T-helper 9 cell (primary cell): ENCODE data around the gene TSHZ2.
"Not testable (repeated sequence)": the region's sequence is repeated elsewhere in the genome, so short reads cannot be mapped to it uniquely, and the experiment has no call there.

Experiments
- DNase-seq: peaks from one replicate; pipeline ENCODE4 v3.0.0-alpha.2; 2020

TSHZ2 gene

GRCh38 chr20:53296451-53297153, 324.4 kb downstream of the TSHZ2 start:
- no peak for DNase-seq

DNA sequence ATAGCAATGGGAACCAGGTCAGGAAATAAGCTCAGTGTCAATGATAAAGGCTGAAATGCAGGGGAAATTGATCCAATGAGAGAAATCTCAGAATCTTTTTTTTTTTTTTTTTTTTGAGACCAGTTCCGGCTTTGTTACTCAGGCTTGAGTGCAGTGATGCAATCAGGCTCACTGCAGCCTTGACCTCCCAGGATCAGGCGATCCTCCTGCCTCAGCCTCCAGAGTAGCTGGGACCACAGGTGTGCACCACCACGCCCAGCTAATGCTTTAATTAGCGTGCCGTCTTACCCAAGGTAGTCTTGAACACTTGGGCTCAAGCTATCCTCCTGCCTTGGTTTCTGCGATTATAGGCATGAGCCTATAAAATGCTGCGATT, 325.0 kb downstream of the TSHZ2 start:
- no peak for DNase-seq

GRCh38 chr20:53298260-53298659, 326.1 kb downstream of the TSHZ2 start:
- DNase-seq: no peak

DNA sequence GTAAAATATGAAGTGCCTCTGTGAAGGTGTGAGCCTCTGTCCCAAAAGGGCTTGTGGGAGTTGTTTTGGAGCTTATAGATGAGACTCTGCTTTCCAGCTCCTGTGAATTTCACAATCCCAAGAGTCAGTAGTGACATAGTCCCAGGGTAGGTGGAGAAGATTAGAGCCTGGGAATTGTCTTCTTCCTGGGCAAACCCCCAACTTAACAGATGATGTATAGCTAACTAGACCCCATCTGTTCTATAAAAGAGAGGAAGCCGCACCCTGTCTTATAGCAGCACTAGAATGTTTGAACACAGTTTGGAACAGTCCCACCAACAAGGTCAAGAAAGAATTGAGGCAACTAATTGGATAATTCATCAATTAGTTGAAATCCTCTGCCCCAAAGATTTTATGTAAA, 326.8 kb downstream of the TSHZ2 start:
- no peak for DNase-seq

GRCh38 chr20:53299831-53300230, 327.7 kb downstream of the TSHZ2 start:
- no peak for DNase-seq

GRCh38 chr20:53301869-53302268, 329.7 kb downstream of the TSHZ2 start:
- no peak for DNase-seq

DNA sequence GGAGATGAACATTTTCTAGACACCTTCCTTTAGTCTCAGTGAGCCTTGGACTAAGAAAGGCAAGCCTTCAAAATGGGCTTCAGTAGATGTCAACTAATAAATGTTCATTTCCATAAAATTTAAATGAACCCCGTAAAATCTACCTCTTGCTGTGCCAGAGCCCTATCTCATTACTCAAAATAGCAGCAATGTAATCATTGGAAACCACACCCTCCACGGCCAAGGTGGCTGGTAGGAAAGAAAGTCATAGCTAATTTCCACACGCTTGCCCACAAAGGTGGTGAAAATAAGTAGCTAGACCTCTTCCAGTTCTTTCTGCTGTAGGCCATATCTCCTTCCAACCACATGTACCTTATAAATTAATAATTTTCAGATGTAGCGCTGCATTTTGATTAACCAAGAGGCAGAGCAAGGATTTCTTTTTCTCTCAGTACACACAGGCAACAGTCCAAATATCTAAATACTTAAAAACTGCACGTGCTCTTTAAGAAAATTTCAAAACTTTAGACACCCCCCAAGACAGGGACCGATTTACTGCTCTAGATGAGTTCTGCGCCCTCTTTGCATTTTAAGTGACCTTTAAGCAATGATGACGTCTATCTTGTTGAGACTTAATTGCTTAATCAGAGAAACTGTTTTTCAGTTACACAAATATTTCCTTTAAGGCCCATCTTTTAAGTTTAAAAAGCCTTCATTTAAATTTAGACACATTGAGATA, 330.7 kb downstream of the TSHZ2 start:
- DNase-seq: no peak

DNA sequence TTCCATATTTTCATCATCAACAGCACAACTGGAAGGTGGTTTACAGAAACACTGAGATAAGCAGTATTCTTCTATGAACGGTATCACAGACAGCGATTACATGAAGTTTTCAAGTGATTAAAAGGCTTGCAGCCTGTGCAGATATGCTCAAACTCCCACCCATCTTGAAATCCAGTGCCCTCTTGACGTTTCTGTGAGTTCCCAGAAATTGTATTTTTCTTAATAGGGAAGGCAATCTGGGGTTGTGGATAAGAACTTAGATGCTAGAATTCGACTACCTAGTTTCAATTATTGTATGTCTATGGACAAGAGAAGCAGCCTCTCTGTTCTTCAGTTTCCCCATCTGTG, 331.2 kb downstream of the TSHZ2 start:
- DNase-seq: no peak

DNA sequence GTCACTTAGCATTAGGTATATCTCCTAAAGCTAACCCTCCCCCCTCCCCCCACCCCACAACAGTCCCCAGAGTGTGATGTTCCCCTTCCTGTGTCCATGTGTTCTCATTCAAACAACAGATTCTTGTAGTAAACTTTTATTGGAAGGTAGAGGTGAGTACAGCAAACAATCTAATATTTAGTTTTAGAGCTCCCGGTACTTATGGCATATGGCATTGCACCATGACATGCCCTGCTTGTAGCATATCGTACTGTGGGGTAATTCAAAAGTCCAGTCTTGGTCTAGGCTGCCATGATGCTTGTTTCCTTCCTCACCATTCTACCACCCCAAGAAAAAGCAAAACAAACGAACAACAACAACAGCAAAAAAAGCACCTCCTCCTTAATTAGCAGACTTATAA, 332.0 kb downstream of the TSHZ2 start:
- no peak for DNase-seq

GRCh38 chr20:53306192-53306805, 334.1 kb downstream of the TSHZ2 start:
- DNase-seq: no peak

DNA sequence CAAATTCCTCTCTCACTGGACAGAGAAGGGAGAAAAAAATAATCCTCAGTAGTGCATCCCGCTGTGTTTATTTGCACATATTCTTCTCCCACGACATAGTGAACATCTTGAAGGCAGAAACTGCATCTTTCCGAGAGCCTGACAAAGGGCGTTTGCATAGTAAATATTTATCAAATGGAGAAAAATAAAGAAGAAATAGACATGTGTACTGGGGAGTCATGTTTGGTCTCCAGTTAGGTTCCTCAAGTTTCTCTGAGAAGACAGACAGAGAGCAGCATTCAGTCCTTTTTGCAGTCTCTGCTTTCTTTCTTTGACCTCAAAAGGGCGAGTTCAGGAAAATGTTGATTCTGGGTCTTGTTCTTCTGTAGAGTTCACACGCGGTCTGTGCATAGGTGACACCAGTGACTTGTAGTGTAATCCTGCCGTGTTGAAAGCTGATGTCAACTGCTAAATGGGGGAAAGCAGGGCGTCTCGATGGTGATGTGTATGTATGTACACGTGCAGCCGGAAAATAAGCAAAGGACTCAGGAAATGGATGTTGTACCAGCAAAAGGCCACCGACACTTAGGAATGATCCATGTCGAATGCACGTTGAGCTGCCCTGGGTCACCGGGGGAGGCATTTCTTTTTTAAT, 335.9 kb downstream of the TSHZ2 start:
- no peak for DNase-seq

DNA sequence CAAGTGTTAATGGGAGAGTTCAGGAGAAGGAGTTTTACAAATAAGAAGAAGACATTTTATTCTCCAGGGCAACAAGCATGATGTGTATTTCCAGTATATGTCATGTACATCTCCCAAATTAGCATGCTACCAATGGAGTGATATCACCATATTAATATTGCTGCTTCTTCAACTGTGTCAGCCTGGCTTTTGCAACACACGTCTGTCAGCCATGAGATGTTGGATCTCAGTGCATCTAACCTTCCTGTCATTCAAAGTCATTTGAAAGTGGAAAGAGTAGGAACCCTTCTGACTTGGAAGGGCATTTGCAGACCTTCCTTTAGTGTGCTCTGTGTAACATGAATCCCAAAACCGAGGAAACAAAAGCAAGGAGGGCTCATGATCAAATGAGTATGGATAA, 337.4 kb downstream of the TSHZ2 start:
- DNase-seq: no peak

DNA sequence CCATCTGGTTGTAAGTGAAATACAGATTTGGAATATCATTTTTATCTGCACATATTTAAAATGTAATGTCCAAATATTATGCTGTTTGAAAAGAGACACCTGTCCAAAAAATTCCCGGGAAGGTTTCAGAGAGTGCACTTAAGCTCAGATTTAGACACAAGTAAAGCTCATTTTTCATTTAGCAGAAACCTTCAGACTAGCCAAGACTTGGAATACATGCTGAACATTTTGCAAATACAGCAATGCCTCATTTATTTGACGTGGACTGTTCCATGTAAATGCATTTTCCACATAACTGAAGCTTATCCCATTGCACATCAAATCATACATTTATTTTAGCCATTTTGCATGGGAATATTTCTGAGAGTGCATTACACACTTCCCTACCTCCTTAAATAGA, 340.8 kb downstream of the TSHZ2 start:
- DNase-seq: no peak

GRCh38 chr20:53316206-53316937, 344.2 kb downstream of the TSHZ2 start:
- DNase-seq: no peak

DNA sequence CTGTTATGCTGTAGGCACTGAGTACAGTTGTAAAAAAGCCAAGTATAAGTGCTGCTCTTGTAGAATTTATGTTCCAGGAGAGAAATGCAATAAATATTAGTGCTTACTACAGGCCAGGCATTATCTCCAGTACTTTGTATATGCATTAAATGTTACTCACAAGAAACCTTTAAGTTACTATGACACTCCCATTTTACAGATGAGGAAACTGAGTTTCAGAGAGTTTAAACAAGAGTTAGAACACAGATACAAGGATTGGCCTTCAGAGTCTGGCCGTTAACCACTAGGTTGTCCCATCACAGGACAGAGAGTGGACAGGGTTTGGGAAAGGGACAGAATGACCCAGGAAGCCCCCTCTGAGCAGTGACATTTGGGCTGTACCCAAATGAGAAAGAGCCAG, 347.0 kb downstream of the TSHZ2 start:
- DNase-seq: no peak

DNA sequence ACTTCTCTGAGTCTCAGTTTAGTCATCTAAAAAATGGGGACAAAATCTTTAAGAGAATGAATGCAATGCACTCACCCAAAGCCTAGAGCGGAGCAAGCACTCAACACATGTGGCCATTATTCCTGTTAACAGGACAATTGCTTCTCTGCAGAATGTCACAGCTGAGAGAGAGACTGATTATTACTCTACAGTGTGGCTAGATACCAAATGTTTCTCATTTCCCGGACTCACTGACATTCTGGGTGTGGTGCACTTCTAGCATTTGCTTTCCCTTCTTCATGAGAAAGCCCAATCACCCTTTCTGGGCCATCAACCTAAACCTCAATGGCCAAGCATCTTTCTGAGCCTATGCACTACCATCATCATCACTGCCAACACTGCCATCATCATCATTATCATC, 347.6 kb downstream of the TSHZ2 start:
- no peak for DNase-seq

GRCh38 chr20:53320701-53321100, 348.5 kb downstream of the TSHZ2 start:
- no peak for DNase-seq

- no peak for DNase-seq
Observed at GRCh38 chr20:53321596-53321995, 349.4 kb downstream of the TSHZ2 start.

- DNase-seq: no peak
Observed at GRCh38 chr20:53322651-53323050, 350.5 kb downstream of the TSHZ2 start.

- DNase-seq: not testable (repeated sequence)
Observed at GRCh38 chr20:53323460-53323859, 351.3 kb downstream of the TSHZ2 start.

DNA sequence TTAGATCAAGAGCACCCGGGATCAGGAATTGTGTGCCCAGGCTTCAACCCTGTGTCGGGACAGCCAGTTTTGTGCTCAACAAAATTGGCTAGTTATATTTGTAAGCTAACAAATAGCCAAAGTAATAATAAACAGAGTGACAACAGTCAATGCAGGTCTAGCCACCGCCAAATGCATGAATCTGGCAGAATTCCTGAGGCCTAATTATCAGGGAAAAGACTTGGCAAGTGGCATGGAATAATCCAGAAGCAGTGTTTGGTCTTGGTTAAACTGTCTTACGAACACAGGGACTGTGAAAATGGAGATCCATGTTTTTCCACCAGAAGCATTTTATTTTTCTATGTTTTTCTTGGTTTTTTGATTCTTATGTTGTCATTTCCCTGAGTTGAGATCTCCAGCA, 352.7 kb downstream of the TSHZ2 start:
- DNase-seq: no peak

DNA sequence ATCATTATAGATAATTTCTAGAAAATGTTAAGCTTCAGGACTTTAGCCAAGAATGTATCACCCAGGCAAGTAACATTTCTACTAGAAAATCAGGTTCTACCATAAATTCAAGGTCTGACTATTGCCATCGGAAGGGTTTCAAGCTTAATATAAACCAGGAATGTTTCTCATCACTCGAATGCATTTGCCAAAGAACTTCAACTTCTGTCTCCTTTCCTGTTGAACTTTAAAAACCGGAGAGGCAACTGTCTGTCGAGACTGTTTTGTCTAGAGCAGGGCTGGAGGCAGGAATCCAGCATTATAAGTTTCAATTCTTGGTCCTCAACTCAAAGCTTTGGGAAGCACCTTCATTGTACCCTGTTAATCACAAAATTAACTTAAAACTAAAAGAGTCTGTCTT, 356.8 kb downstream of the TSHZ2 start:
- no peak for DNase-seq

DNA sequence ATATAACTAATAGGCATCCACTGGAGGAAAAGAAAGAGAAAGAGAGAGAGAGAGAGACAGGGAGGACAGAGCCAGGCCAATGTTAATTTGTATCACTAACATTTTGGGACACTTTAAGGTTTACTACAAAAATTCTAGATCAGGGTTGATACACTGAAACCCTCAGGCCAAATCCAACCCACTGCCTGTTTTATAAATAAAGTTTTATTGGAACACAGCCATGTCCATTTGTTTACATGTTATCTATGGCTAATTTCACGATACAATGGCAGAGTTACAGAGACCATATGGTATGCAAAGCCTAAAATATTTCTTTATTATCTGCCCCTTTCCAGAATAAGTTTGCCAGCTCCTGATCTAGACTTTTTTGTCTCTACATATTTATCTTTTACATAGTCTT, 357.6 kb downstream of the TSHZ2 start:
- DNase-seq: no peak
